Breast epithelium (tissue), 3 donors: ENCODE results near the gene KRT37.

ENCODE experiments used
- CTCF ChIP-seq, 3 donors: fragments of 450-650 bp; IDR thresholded peaks; one replicate each; pipeline ENCODE4 v1.5.1; 2016 to 2017; ENCODE audit warnings: antibody characterized with exemption in 3 of 3, mild to moderate bottlenecking in 3 of 3, moderate library complexity in 3 of 3
- POLR2A ChIP-seq: fragments of 450-650 bp; IDR thresholded peaks from one replicate; pipeline ENCODE4 v1.6.1; 2016; ENCODE audit warnings: antibody characterized with exemption, mild to moderate bottlenecking, moderate library complexity

GRCh38 chr17:41444640-41445039, 20.3 kb upstream of the KRT37 start:
- TF ChIP-seq POLR2A = no peak
- TF ChIP-seq CTCF (IDR thresholded peaks at IDR 0.05) = no peak
